ENCODE data around the gene SUPT5H. TPM values are rescaled to one million over a fixed set of nuclear protein-coding genes. Genes with fewer than 3 reads are reported as not detected.

SUPT5H gene
- total RNA-seq, 1 experiment from 2014 or later = 122 TPM

GRCh38 chr19:39401549-39402345 lies 43.6 kb upstream of the SUPT5H start:
- no peaks in the 10 kb centered on the region for H3K9me3 Mint-ChIP-seq (ENCODE audit: unreplicated experiment)
- peak; percentile 88 for DNase-seq (ENCODE audit: unreplicated experiment)
- ChIA-PET CTCF (interaction anchor here (0.6 to 3.0 kb wide), 3 partner anchors 10 to 172 kb away, joined by 5 to 20 read pairs (median 6); partner anchors contain the start of gene PLEKHG2), POLR2A (interaction anchor here (1.0 to 4.8 kb wide), 9 partner anchors 8 to 79 kb away, joined by 3 to 56 read pairs (median 11); partner anchors contain the start of genes MED29, PAF1, PLEKHG2 and RPS16)
- BruUV-seq (replicated peaks) = no TSS peak
- peaks cover 15% of the 10 kb centered on the region for H3K36me3 Mint-ChIP-seq (ENCODE audit: insufficient read depth, unreplicated experiment)
- intact Hi-C loops (cut with micrococcal nuclease) = loop anchor here (1.0 kb wide), 1 partner anchor 11 kb away; the partner anchor contains the start of gene PLEKHG2
- H3K27ac Mint-ChIP-seq (ENCODE audit: low read depth, unreplicated experiment) = peak overlapping the region; percentile 100
- TF ChIP-seq CTCF (IDR thresholded peaks at IDR 0.05; ENCODE audit: unreplicated experiment) = no peak
- no peaks in the 10 kb centered on the region for H3K27me3 Mint-ChIP-seq (ENCODE audit: insufficient read depth, unreplicated experiment)
- H3K4me3 Mint-ChIP-seq (ENCODE audit: unreplicated experiment) = peak overlapping the region; percentile 80
- H3K4me1 Mint-ChIP-seq (ENCODE audit: insufficient read depth, unreplicated experiment) = peaks cover 52% of the 10 kb centered on the region

- peak; percentile 96 for DNase-seq (ENCODE audit: unreplicated experiment)
- peaks cover 18% of the 10 kb centered on the region for H3K36me3 Mint-ChIP-seq (ENCODE audit: insufficient read depth, unreplicated experiment)
- H3K27ac Mint-ChIP-seq (ENCODE audit: low read depth, unreplicated experiment) = peak overlapping the region; percentile 100
- H3K4me3 Mint-ChIP-seq (ENCODE audit: unreplicated experiment) = peak overlapping the region; percentile 80
- BruUV-seq (replicated peaks) = TSS peak; percentile 2
- peaks cover 48% of the 10 kb centered on the region for H3K4me1 Mint-ChIP-seq (ENCODE audit: insufficient read depth, unreplicated experiment)
- H3K9me3 Mint-ChIP-seq (ENCODE audit: unreplicated experiment) = no peaks in the 10 kb centered on the region
- no peaks in the 10 kb centered on the region for H3K27me3 Mint-ChIP-seq (ENCODE audit: insufficient read depth, unreplicated experiment)
- CTCF ChIA-PET = interaction anchor here (0.8 to 3.0 kb wide), 3 partner anchors 9 to 38 kb away, joined by 6 to 20 read pairs (median 8); partner anchors contain the start of gene PLEKHG2
- TF ChIP-seq CTCF (IDR thresholded peaks at IDR 0.05; ENCODE audit: unreplicated experiment) = no peak
- intact Hi-C loops (cut with micrococcal nuclease) = loop anchor here (1.0 kb wide), 1 partner anchor 10 kb away; the partner anchor contains the start of gene PLEKHG2
- POLR2A ChIA-PET = interaction anchor here (0.6 to 4.8 kb wide), 13 partner anchors 9 to 641 kb away, joined by 3 to 56 read pairs (median 11); partner anchors contain the start of genes MED29, PAF1, PLEKHG2 and RPS16
Observed at GRCh38 chr19:39402346-39403300, 42.8 kb upstream of the SUPT5H start.

- peak overlapping the region; percentile 80 for H3K4me3 Mint-ChIP-seq (ENCODE audit: unreplicated experiment)
- POLR2A ChIA-PET = interaction anchor here (0.6 to 4.8 kb wide), 12 partner anchors 8 to 1099 kb away, joined by 3 to 56 read pairs (median 4); partner anchors contain the start of genes C19orf33, MED29, PAF1 and PLEKHG2
- CTCF ChIA-PET = interaction anchor here (0.8 to 0.9 kb wide), 2 partner anchors 8 to 11 kb away, joined by 3 to 8 read pairs; no protein-coding TSS in a partner anchor
- TF ChIP-seq CTCF (IDR thresholded peaks at IDR 0.05; ENCODE audit: unreplicated experiment) = no peak
- H3K36me3 Mint-ChIP-seq (ENCODE audit: insufficient read depth, unreplicated experiment) = peaks cover 28% of the 10 kb centered on the region
- TSS peak; percentile 8 for BruUV-seq (replicated peaks)
- peaks cover 39% of the 10 kb centered on the region for H3K4me1 Mint-ChIP-seq (ENCODE audit: insufficient read depth, unreplicated experiment)
- H3K9me3 Mint-ChIP-seq (ENCODE audit: unreplicated experiment) = no peaks in the 10 kb centered on the region
- H3K27ac Mint-ChIP-seq (ENCODE audit: low read depth, unreplicated experiment) = peak overlapping the region; percentile 100
- DNase-seq (ENCODE audit: unreplicated experiment) = peak; percentile 99
- intact Hi-C loops (cut with micrococcal nuclease) = no loop called here
- H3K27me3 Mint-ChIP-seq (ENCODE audit: insufficient read depth, unreplicated experiment) = no peaks in the 10 kb centered on the region
Observed at GRCh38 chr19:39403331-39404312, 41.8 kb upstream of the SUPT5H start.
